Activated B cell treated with CpG ODN at 0.5 μM for 24 hours (primary cell): ENCODE results near the gene TRMT2A. TPM values are rescaled to one million over a fixed set of nuclear protein-coding genes. Genes with fewer than 3 reads are reported as not detected.
A peak's percentile ranks its signal among the peaks of the same experiment; 100 is the strongest.

Experiments
- ATAC-seq: fragments of 200-7000 bp; cut with Tn5 transposase; one replicate; pipeline ENCODE4 v1.10.0; 2021; ENCODE audit warnings: low read depth, mild to moderate bottlenecking, moderate library complexity
- CTCF ChIA-PET: fragments of 350-600 bp; sonication (Branson Sonifier 250); formaldehyde crosslinking; loops from one replicate; lab custom pipeline; 2021; ENCODE audit warnings: antibody characterized with exemption; lab: Charles Lee
- POLR2A ChIA-PET: fragments of 350-600 bp; sonication (Branson Sonifier 250); formaldehyde crosslinking; loops from one replicate; lab custom pipeline; 2021; ENCODE audit warnings: antibody characterized with exemption; lab: Charles Lee
- DNase-seq: peaks from one replicate; pipeline ENCODE4 v3.0.0; 2022
- H3K27ac Mint-ChIP-seq: one replicate; pipeline ENCODE4 v1.8.0; 2020; ENCODE audit warnings: mixed read lengths
- H3K27me3 Mint-ChIP-seq: one replicate; pipeline ENCODE4 v1.8.0; 2021; ENCODE audit warnings: mixed read lengths
- H3K36me3 Mint-ChIP-seq: one replicate; pipeline ENCODE4 v1.8.0; 2021; ENCODE audit warnings: low read depth, mixed read lengths
- H3K4me1 Mint-ChIP-seq: one replicate; pipeline ENCODE4 v1.8.0; 2021; ENCODE audit warnings: mixed read lengths
- H3K4me3 Mint-ChIP-seq: one replicate; pipeline ENCODE4 v1.8.0; 2020; ENCODE audit warnings: mild to moderate bottlenecking, mixed read lengths
- H3K9me3 Mint-ChIP-seq: one replicate; pipeline ENCODE4 v1.8.0; 2020; ENCODE audit warnings: mixed read lengths
- CTCF ChIP-seq: fragments of 200-600 bp; IDR thresholded peaks from one replicate; pipeline ENCODE4 v1.8.0; 2022; ENCODE audit warnings: antibody characterized with exemption, mild to moderate bottlenecking
- intact Hi-C: fragments of 100-400 bp; cut with micrococcal nuclease; formaldehyde crosslinking; loops from one replicate; pipeline ENCODE4 v1.15.1; 2024
- total RNA-seq: library from RNA; stranded (reverse); gene quantifications from 2 replicates; pipeline ENCODE4 v1.2.3, GENCODE V29; 2022

Gene TRMT2A
- total RNA-seq, 1 donor from 2014 or later = 91.7 TPM

- TF ChIP-seq CTCF = peak; percentile 75
- CTCF ChIA-PET = interaction anchor here (0.8 to 1.7 kb wide), 12 partner anchors 14 to 300 kb away, joined by 3 to 18 read pairs (median 4); no protein-coding TSS in a partner anchor
- H3K36me3 Mint-ChIP-seq = no peaks in the 10 kb centered on the region
- no peak overlapping the region for H3K4me3 Mint-ChIP-seq
- no peaks in the 10 kb centered on the region for H3K4me1 Mint-ChIP-seq
- peak; percentile 88 for DNase-seq
- no peaks in the 10 kb centered on the region for H3K9me3 Mint-ChIP-seq
- H3K27me3 Mint-ChIP-seq = peaks cover 16% of the 10 kb centered on the region
- POLR2A ChIA-PET = interaction anchor here (0.6 kb wide), 1 partner anchor 1064 kb away, joined by 9 read pairs; no protein-coding TSS in a partner anchor
- peak; percentile 96 for ATAC-seq
- no peak overlapping the region for H3K27ac Mint-ChIP-seq
- intact Hi-C loops = loop anchor here (1.0 kb wide), 3 partner anchors 81 to 299 kb away; partner anchors contain the start of gene RTN4R
These were observed 39.8 kb upstream of the TRMT2A start for GRCh38 chr22:20156611-20157429.

GRCh38 chr22:20156042-20156389, 39.0 kb upstream of the TRMT2A start:
- no peak for DNase-seq
- no peak overlapping the region for H3K4me3 Mint-ChIP-seq
- intact Hi-C loops = no loop called here
- peaks cover 16% of the 10 kb centered on the region for H3K27me3 Mint-ChIP-seq
- no peaks in the 10 kb centered on the region for H3K4me1 Mint-ChIP-seq
- no peak for ATAC-seq
- no peak overlapping the region for H3K27ac Mint-ChIP-seq
- no peaks in the 10 kb centered on the region for H3K36me3 Mint-ChIP-seq
- POLR2A ChIA-PET = no interaction called here
- H3K9me3 Mint-ChIP-seq = no peaks in the 10 kb centered on the region
- CTCF ChIA-PET = interaction anchor here (1.6 kb wide), 1 partner anchor 82 kb away, joined by 13 read pairs; no protein-coding TSS in a partner anchor
- TF ChIP-seq CTCF = no peak

GRCh38 chr22:20155330-20156041, 38.5 kb upstream of the TRMT2A start:
- ChIA-PET POLR2A (no interaction called here), CTCF (no interaction called here)
- no peak overlapping the region for H3K27ac Mint-ChIP-seq
- no peak overlapping the region for H3K4me3 Mint-ChIP-seq
- H3K4me1 Mint-ChIP-seq = no peaks in the 10 kb centered on the region
- peaks cover 16% of the 10 kb centered on the region for H3K27me3 Mint-ChIP-seq
- intact Hi-C loops = no loop called here
- TF ChIP-seq CTCF = no peak
- ATAC-seq (no peak), DNase-seq (no peak)
- no peaks in the 10 kb centered on the region for H3K9me3 Mint-ChIP-seq
- no peaks in the 10 kb centered on the region for H3K36me3 Mint-ChIP-seq

- ATAC-seq (no peak), DNase-seq (no peak)
- ChIA-PET CTCF (no interaction called here), POLR2A (no interaction called here)
- no peak for TF ChIP-seq CTCF
- Mint-ChIP-seq H3K27ac (no peak overlapping the region), H3K4me1 (no peaks in the 10 kb centered on the region), H3K27me3 (peaks cover 14% of the 10 kb centered on the region), H3K4me3 (no peak overlapping the region), H3K36me3 (no peaks in the 10 kb centered on the region), H3K9me3 (no peaks in the 10 kb centered on the region)
- intact Hi-C loops = no loop called here
These were observed 37.7 kb upstream of the TRMT2A start for GRCh38 chr22:20154602-20155187.

- ATAC-seq (no peak), DNase-seq (no peak)
- Mint-ChIP-seq H3K27me3 (peaks cover 12% of the 10 kb centered on the region), H3K36me3 (no peaks in the 10 kb centered on the region), H3K27ac (no peak overlapping the region), H3K4me1 (no peaks in the 10 kb centered on the region), H3K9me3 (no peaks in the 10 kb centered on the region), H3K4me3 (no peak overlapping the region)
- no peak for TF ChIP-seq CTCF
- POLR2A ChIA-PET = interaction anchor here (0.6 kb wide), 1 partner anchor 198 kb away, joined by 4 read pairs; no protein-coding TSS in a partner anchor
- CTCF ChIA-PET = no interaction called here
- intact Hi-C loops = no loop called here
These were observed 36.9 kb upstream of the TRMT2A start for GRCh38 chr22:20153945-20154344.
